ENCODE data around the gene FOXO6.

The FOXO6 gene

DNA sequence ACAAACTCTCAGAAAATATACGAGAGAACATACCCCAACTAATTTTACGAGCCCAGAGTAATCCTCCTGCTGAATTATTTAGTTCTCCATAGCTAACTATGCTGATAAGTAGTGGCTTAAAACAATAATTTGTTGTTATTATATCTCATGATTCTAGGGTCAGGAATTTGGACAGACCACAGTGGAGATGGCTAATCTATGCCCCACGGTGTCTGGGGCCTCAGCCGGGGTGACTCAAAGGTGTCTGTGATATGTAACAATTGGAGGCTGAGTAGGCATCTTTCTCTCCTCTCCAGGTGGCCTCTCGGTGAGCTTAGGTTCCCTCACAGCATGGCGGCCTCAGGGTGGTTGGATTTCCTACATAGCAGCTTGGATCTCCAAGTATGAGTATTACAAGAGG is 35.4 kb upstream of the FOXO6 start:
- Histone ChIP-seq H3K36me3 (no peaks in the 10 kb centered on the region), H3K4me1 (ENCODE audit: control insufficient read depth in 1 of 2, insufficient read depth in 1 of 2, low read depth in 1 of 2, low read length in 1 of 2) (no peaks in the 10 kb centered on the region), H3K9me3 (no peaks in the 10 kb centered on the region), H3K4me3 (ENCODE audit: low read depth in 1 of 2, low read length in 1 of 2) (no peak overlapping the region), H3K27ac (no peak overlapping the region), H3K27me3 (peaks cover 9% of the 10 kb centered on the region)
- TF ChIP-seq, protein P1, sequence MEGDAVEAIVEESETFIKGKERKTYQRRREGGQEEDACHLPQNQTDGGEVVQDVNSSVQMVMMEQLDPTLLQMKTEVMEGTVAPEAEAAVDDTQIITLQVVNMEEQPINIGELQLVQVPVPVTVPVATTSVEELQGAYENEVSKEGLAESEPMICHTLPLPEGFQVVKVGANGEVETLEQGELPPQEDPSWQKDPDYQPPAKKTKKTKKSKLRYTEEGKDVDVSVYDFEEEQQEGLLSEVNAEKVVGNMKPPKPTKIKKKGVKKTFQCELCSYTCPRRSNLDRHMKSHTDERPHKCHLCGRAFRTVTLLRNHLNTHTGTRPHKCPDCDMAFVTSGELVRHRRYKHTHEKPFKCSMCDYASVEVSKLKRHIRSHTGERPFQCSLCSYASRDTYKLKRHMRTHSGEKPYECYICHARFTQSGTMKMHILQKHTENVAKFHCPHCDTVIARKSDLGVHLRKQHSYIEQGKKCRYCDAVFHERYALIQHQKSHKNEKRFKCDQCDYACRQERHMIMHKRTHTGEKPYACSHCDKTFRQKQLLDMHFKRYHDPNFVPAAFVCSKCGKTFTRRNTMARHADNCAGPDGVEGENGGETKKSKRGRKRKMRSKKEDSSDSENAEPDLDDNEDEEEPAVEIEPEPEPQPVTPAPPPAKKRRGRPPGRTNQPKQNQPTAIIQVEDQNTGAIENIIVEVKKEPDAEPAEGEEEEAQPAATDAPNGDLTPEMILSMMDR (IDR thresholded peaks at IDR 0.05) = no peak

DNA sequence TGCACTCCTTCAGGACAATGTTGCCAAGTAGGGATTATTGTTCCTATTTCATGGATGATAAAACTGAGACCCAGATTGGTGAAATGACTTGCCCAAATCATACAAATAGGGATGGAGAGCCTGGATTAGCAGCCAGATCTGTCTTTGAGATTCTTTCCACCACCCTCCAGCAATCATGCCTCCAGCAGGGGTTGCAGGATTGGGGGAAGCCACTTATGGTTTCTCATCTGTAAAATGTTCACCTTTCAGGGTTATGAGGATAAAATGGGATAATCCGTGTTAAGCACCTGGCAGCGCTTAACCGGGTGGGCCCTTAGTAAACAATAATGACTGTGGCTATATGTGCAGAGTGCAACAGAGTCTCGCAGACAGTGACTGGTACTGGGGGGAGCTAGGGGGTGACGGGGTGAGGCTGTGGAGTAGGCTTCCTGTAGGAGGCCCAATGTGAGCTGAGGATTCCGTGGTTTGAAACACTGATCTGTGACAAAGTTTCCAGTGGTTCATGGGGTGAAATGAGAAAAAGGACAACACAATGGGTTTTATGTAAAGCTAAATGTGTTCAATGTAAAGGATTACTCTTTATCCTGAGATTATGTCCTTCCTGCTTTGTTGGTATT is 33.7 kb upstream of the FOXO6 start:
- Histone ChIP-seq H3K36me3 (no peaks in the 10 kb centered on the region), H3K4me1 (ENCODE audit: control insufficient read depth in 1 of 2, insufficient read depth in 1 of 2, low read depth in 1 of 2, low read length in 1 of 2) (no peaks in the 10 kb centered on the region), H3K9me3 (no peaks in the 10 kb centered on the region), H3K27ac (no peak overlapping the region), H3K27me3 (peaks cover 9% of the 10 kb centered on the region), H3K4me3 (ENCODE audit: low read depth in 1 of 2, low read length in 1 of 2) (no peak overlapping the region)
- TF ChIP-seq, protein P1 (IDR thresholded peaks at IDR 0.05) = no peak

DNA sequence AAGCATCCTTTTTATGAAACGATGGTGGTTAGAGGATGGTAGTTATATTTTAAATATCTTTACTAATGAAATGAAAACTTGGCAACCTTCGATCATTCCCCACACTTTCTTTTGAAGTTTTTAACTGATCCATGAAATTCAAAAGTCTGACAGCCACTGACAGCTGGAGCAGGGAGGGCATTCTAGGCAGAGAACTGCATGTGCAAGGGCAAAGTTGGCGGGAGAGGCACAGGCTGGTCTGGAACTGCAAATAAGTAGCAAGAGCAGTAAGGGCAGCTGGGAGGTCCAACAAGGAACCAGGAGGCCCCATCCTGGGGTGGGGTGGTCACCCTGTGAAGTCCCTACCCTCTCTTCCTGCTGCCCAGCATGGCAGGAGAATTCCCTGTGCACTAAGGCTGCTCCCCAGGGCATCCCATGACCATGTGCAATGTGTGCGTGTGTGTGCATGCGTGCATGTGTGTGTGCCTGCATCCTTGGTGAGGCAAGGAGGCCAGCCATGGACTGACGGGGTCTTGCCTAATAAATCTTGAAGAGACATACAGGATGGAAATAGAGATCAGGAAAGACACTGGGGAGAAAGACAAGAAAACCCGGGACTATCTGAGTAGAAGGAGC is 33.1 kb upstream of the FOXO6 start:
- H3K27me3 ChIP-seq = peaks cover 6% of the 10 kb centered on the region
- H3K36me3 ChIP-seq = no peaks in the 10 kb centered on the region
- no peak overlapping the region for H3K4me3 ChIP-seq (ENCODE audit: low read depth in 1 of 2, low read length in 1 of 2)
- H3K9me3 ChIP-seq = no peaks in the 10 kb centered on the region
- no peak overlapping the region for H3K27ac ChIP-seq
- TF ChIP-seq, protein P1 (IDR thresholded peaks at IDR 0.05) = no peak
- no peaks in the 10 kb centered on the region for H3K4me1 ChIP-seq (ENCODE audit: control insufficient read depth in 1 of 2, insufficient read depth in 1 of 2, low read depth in 1 of 2, low read length in 1 of 2)

DNA sequence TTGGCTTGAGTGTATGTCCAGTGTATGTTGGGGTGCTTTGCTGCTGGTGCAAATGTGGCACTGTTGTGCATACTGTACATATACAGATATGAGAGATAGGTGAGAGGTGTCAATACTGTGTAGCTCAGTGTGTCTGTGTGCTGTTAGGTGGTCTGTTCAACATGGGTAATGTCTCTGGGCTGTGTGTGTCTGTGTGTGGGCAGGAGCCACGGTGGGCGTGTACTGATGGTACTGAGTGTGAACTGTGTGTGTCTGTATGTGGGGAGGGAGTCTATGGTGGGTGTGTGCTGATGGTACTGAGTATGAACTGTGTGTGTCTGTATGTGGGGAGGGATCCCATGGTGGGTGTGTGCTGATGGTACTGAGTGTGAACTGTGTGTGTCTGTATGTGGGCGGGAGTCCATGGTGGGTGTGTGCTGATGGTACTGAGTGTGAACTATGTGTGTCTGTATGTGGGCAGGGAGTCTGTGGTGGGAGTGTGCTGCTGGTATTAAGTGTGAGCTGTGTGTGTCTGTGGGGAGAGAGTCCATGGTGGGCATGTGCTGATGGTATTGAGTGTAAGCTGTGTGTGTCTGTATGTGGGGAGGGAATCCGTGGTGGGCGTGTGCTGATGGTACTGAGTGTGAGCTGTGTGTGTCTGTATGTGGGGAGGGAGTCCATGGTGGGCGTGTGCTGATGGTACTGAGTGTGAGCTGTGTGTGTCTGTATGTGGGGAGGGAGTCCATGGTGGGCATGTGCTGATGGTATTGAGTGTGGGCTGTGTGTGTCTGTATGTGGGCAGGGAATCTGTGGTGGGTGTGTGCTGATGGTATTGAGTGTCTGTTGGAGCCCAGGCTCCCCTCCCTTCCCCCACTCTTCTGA is 32.2 kb upstream of the FOXO6 start:
- Histone ChIP-seq H3K27me3 (peaks cover 6% of the 10 kb centered on the region), H3K9me3 (no peaks in the 10 kb centered on the region), H3K4me1 (ENCODE audit: control insufficient read depth in 1 of 2, insufficient read depth in 1 of 2, low read depth in 1 of 2, low read length in 1 of 2) (no peaks in the 10 kb centered on the region), H3K36me3 (no peaks in the 10 kb centered on the region), H3K27ac (no peak overlapping the region), H3K4me3 (ENCODE audit: low read depth in 1 of 2, low read length in 1 of 2) (no peak overlapping the region)
- TF ChIP-seq, protein P1 (IDR thresholded peaks at IDR 0.05) = no peak

DNA sequence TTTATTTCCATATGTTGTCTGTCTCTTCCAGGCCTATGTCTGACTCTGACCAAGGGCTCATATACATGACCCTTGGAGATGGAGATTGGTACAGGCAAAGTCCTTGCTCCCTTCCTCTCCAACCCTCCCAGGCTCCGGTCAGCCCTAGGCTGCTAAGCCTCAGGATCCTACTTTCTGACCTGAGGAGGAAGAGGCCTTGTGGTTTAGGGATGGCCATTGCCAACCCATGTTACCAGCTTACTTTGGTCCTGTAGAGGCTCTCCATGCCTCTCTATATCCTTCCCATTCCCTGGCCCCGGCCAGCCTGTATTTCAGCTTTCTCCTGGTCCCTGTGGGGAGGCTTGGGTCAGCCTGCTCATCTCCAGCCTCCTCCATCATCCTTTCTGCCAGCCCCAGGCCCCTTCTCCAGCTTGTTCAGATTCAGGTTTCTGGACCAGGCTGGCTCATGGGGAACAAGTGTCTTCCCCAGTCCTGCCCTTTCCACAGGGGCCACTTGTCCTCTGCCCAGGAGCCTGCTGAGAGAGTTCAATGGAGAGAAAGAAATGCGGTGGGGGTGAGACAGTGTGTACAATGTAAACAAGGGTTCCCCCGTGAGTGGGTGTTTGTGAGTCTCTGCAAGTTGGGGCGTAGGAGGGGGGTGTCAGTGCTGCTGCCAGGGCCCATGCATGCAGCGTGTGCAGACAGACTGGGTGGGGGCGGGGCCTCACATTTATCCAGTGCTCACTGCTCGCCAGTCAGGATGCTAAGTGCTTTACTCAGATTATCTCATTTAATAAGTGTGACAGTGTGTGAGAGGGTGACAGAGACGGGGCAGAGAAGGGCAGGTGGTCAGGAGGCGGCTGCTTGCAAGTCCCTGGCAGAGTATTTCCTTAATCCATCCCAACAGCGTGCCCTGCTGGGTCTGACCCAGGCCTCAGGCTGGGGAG is 31.3 kb upstream of the FOXO6 start:
- H3K27ac ChIP-seq = no peak overlapping the region
- no peaks in the 10 kb centered on the region for H3K36me3 ChIP-seq
- H3K9me3 ChIP-seq = no peaks in the 10 kb centered on the region
- peaks cover 6% of the 10 kb centered on the region for H3K27me3 ChIP-seq
- TF ChIP-seq, protein P1 (IDR thresholded peaks at IDR 0.05) = no peak
- H3K4me3 ChIP-seq (ENCODE audit: low read depth in 1 of 2, low read length in 1 of 2) = no peak overlapping the region
- H3K4me1 ChIP-seq (ENCODE audit: control insufficient read depth in 1 of 2, insufficient read depth in 1 of 2, low read depth in 1 of 2, low read length in 1 of 2) = no peaks in the 10 kb centered on the region

Measured in neutrophil (primary cell).